Fibroblast of the aortic adventitia (primary cell): Measurements from ENCODE around the gene PGM5. TPM values are rescaled to one million over a fixed set of nuclear protein-coding genes. Genes with fewer than 3 reads are reported as not detected.
A peak's percentile ranks its signal among the peaks of the same experiment; 100 is the strongest.

Experiments used
- DNase-seq: peaks from one replicate; pipeline ENCODE4 v3.0.0-alpha.2; 2010; ENCODE audit warnings: low read depth
- H3K4me3 ChIP-seq: 2 replicates; pipeline ENCODE4 v1.5.1; 2011; ENCODE audit warnings: low read depth, mild to moderate bottlenecking, control low read depth, low read length, moderate library complexity
- total RNA-seq: library from RNA; depleted of rRNA; stranded (reverse); fragments of >200 nt; gene quantifications from 2 replicates; pipeline ENCODE4 v1.2.3, GENCODE V29; 2012; ENCODE audit warnings: low replicate concordance
- TF ChIP-seq, protein P1 (sequence below): IDR thresholded peaks from 2 replicates; pipeline ENCODE4 v1.5.1; 2011; ENCODE audit warnings: mild to moderate bottlenecking, low read length, control low read depth, inconsistent platforms; ENCODE audit not compliant: insufficient read depth

PGM5 gene
- total RNA-seq, 1 donor: 8.0 TPM

DNA sequence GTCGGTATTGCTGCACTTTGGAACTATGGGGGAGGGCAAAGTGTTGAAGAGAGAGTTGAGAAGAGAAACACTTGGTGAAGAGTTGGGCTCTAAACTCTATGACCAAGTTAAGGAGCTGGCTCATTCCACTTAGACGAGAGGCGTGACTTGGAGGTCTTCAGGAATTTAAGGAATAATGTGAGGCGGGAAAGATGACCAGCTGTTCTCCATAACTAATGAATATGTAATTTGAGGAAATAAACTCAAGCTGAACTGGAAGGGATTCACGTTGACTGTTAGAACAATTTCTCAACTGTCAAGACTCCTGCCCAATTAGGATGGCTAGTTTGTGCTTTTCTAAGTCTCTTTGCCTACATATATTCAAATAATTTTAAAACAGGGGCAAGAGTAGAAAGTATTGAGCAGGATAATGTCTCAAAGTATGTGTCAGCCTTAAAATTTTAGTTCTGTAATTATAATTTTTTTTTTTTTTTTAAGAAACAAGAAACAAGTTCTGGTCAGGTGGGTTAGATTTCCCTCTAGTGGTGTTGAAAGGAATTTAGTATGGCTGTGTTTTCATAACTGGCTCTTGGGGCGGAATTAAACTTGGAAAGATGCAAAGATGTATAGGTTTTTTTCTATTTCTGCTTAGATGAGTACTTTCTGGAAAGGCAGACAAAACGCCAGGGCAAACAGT is 150.9 kb downstream of the PGM5 start:
- TF ChIP-seq, protein P1, sequence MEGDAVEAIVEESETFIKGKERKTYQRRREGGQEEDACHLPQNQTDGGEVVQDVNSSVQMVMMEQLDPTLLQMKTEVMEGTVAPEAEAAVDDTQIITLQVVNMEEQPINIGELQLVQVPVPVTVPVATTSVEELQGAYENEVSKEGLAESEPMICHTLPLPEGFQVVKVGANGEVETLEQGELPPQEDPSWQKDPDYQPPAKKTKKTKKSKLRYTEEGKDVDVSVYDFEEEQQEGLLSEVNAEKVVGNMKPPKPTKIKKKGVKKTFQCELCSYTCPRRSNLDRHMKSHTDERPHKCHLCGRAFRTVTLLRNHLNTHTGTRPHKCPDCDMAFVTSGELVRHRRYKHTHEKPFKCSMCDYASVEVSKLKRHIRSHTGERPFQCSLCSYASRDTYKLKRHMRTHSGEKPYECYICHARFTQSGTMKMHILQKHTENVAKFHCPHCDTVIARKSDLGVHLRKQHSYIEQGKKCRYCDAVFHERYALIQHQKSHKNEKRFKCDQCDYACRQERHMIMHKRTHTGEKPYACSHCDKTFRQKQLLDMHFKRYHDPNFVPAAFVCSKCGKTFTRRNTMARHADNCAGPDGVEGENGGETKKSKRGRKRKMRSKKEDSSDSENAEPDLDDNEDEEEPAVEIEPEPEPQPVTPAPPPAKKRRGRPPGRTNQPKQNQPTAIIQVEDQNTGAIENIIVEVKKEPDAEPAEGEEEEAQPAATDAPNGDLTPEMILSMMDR: peak; percentile 63
- H3K4me3 ChIP-seq: no peak overlapping the region
- DNase-seq: peak; percentile 53

- H3K4me3 ChIP-seq: no peak overlapping the region
- TF ChIP-seq, protein P1: no peak
- no peak for DNase-seq
Measured at GRCh38 chr9:68507806-68508145, 151.4 kb downstream of the PGM5 start.

DNA sequence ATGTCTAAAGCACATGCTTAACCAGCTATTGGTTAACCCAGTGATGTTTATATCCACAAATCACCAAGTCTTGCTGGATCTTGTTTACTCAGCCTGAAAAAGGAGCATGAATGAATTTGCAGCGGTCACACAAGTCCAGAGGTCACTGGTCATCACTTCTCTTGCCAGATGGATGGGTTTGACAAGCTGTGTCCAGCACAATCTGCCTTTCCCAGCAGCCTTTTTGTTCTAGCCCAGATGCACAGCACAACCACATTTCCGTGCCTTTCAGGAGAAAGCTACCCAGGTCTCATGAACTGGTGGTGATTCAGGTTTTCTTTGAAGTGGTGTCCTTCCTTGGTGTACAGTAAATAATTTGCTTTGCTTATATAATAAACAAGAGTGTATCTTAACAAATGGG is 152.1 kb downstream of the PGM5 start:
- no peak for DNase-seq
- TF ChIP-seq, protein P1: no peak
- no peak overlapping the region for H3K4me3 ChIP-seq

- no peak overlapping the region for H3K4me3 ChIP-seq
- no peak for DNase-seq
- TF ChIP-seq, protein P1: no peak
Measured at GRCh38 chr9:68509689-68510088, 153.3 kb downstream of the PGM5 start.

GRCh38 chr9:68513385-68513784 is 157.0 kb downstream of the PGM5 start:
- TF ChIP-seq, protein P1: no peak
- no peak for DNase-seq
- H3K4me3 ChIP-seq: no peak overlapping the region

- H3K4me3 ChIP-seq: no peak overlapping the region
- DNase-seq: no peak
- TF ChIP-seq, protein P1: no peak
Measured at GRCh38 chr9:68513981-68514380, 157.6 kb downstream of the PGM5 start.
